ENCODE results near the gene HCFC1. TPM values are rescaled to one million over a fixed set of nuclear protein-coding genes. Genes with fewer than 3 reads are reported as not detected.

Gene HCFC1
- total and polyA plus RNA-seq, 2 of the 8 experiments (the other 6 are each of a cell fraction or from before 2014, with no cell fraction given), result 24.9 to 117 TPM

GRCh38 chrX:154010330-154011087, 38.9 kb upstream of the HCFC1 start:
- no peak overlapping the region for H4K8ac ChIP-seq (ENCODE audit: extremely low read depth, insufficient read depth, low read length)
- no peaks in the 10 kb centered on the region for H4K20me1 ChIP-seq (replicated peaks in 1 of 2; ENCODE audit: control insufficient read depth in 1 of 2, insufficient read depth in 2 of 2, low read length in 2 of 2)
- FAIRE-seq (no peak), DNase-seq (ENCODE audit: low read depth in 1 of 2, low spot score in 2 of 2) (no peak)
- POLR2A ChIA-PET (ENCODE audit: partially characterized antibody), result interaction anchor here (1.3 to 2.0 kb wide), 3 partner anchors 9 to 36 kb away, joined by 4 to 8 read pairs (median 7); partner anchors contain the start of gene IRAK1
- H2AK5ac ChIP-seq (ENCODE audit: low read depth, low read length), result no peak overlapping the region
- no peak overlapping the region for H3K27ac ChIP-seq (ENCODE audit: low read depth, low read length)
- H3K23ac ChIP-seq (ENCODE audit: insufficient read length), result no peak overlapping the region
- 91% methylated on average over 9 of the region's 18 CpGs; no CpG with 5 or more reads in 1 of the 2 experiments for WGBS, 2 experiments (ENCODE audit: extremely low coverage in 1 of 2, insufficient coverage in 1 of 2, insufficient read length in 1 of 2, insufficient replicate concordance in 2 of 2, low coverage in 1 of 2, low lambda C conversion rate in 2 of 2, missing lambda C conversion rate in 1 of 2)
- CTCF ChIA-PET (ENCODE audit: partially characterized antibody), result interaction anchor here (0.9 to 1.2 kb wide), 2 partner anchors 11 to 39 kb away, joined by 3 read pairs; no protein-coding TSS in a partner anchor
- H3K9ac ChIP-seq (replicated peaks in 1 of 4; ENCODE audit: extremely low read depth in 1 of 4, low read depth in 3 of 4, low read length in 3 of 4), result no peak overlapping the region
- H3K4me1 ChIP-seq (replicated peaks in 1 of 4; ENCODE audit: control insufficient read depth in 3 of 4, insufficient read depth in 4 of 4, low read length in 3 of 4), result peaks cover 0 to 3% (median under 1%) of the 10 kb centered on the region in 4 experiments; a peak in 1 of 7 replicates
- no peaks in the 10 kb centered on the region for H3K79me1 ChIP-seq (ENCODE audit: low read depth, low read length)
- no peak overlapping the region for H2AFZ ChIP-seq (ENCODE audit: low read length)
- no peaks in the 10 kb centered on the region for H3K79me2 ChIP-seq (ENCODE audit: control insufficient read depth in 1 of 2, insufficient read depth in 2 of 2, low read length in 2 of 2)
- H3K9me3 ChIP-seq (ENCODE audit: insufficient read depth in 2 of 2, low read depth in 1 of 2, low read length in 1 of 2), result no peaks in the 10 kb centered on the region
- no peak overlapping the region for H3K18ac ChIP-seq (ENCODE audit: extremely low read depth, low read length)
- no peak overlapping the region for H2BK12ac ChIP-seq (ENCODE audit: low read depth, low read length)
- no peak overlapping the region for H4K91ac ChIP-seq (replicated peaks; ENCODE audit: insufficient read length, low read length)
- no peak overlapping the region for H3K4me3 ChIP-seq (ENCODE audit: extremely low read depth in 1 of 4, insufficient read depth in 2 of 4, low read depth in 3 of 4, low read length in 4 of 4)
- H3K4me2 ChIP-seq (ENCODE audit: insufficient read depth in 1 of 2, low read depth in 2 of 2, low read length in 2 of 2), result no peak overlapping the region
- no peaks in the 10 kb centered on the region for H3K23me2 ChIP-seq (ENCODE audit: low read depth, low read length)
- no peak overlapping the region for H4K5ac ChIP-seq (ENCODE audit: insufficient read length, low read depth, low read length)
- H3K14ac ChIP-seq (ENCODE audit: insufficient read length), result no peak overlapping the region
- no peak overlapping the region for H2BK120ac ChIP-seq (replicated peaks; ENCODE audit: low read depth, low read length)
- no peak overlapping the region for H2BK20ac ChIP-seq (ENCODE audit: low read length)
- no peaks in the 10 kb centered on the region; a peak in 2 of 8 replicates for H3K36me3 ChIP-seq (ENCODE audit: control insufficient read depth in 2 of 4, insufficient read depth in 4 of 4, low read length in 3 of 4)
- no peak overlapping the region for H2BK15ac ChIP-seq (ENCODE audit: low read length)
- H3K4ac ChIP-seq (replicated peaks; ENCODE audit: insufficient read length, low read depth, low read length), result no peak overlapping the region
- no peaks in the 10 kb centered on the region for H3K27me3 ChIP-seq (replicated peaks in 1 of 4; ENCODE audit: control insufficient read depth in 3 of 4, extremely low read depth in 1 of 4, insufficient read depth in 3 of 4, low read length in 3 of 4)
- no peak overlapping the region for H3K56ac ChIP-seq (replicated peaks; ENCODE audit: insufficient read length, low read depth, low read length)
- TF ChIP-seq SP1 (IDR thresholded peaks at IDR 0.05; ENCODE audit: low read depth, low read length) (no peak), FOSL1 (IDR thresholded peaks at IDR 0.05; ENCODE audit: insufficient read depth, low read depth, low read length) (no peak), CREB1 (IDR thresholded peaks at IDR 0.05) (no peak), POU5F1 (IDR thresholded peaks at IDR 0.05; ENCODE audit: low read depth, low read length) (no peak), E2F6 (IDR thresholded peaks at IDR 0.05) (no peak), ASH2L (IDR thresholded peaks at IDR 0.05; ENCODE audit: low read length) (no peak)
- no peak overlapping the region for H2BK5ac ChIP-seq (ENCODE audit: low read depth, low read length)
